Measurements from ENCODE around the gene PACRG. TPM values are rescaled to one million over a fixed set of nuclear protein-coding genes. Genes with fewer than 3 reads are reported as not detected.

The PACRG gene
- polyA plus RNA-seq, 2 of the 4 experiments (the other 2 are of a cell fraction) = 0.14 to 0.30 TPM

- TF ChIP-seq ZFP36 (IDR thresholded peaks at IDR 0.05; ENCODE audit: borderline replicate concordance, partially characterized antibody) = no peak
- no peak for TF ChIP-seq EHMT2 (IDR thresholded peaks at IDR 0.05; ENCODE audit: low read depth)
- no peak for TF ChIP-seq POLR2AphosphoS2 (conservative IDR thresholded peaks at IDR 0.05; ENCODE audit: low read length)
Observed at GRCh38 chr6:162681447-162681846, 46.3 kb upstream of the PACRG start (continued).

GRCh38 chr6:162683135-162683534 lies 44.6 kb upstream of the PACRG start:
- Histone ChIP-seq H3K27ac (no peak overlapping the region), H3K4me3 (no peak overlapping the region), H3K4me2 (no peak overlapping the region), H3K9me3 (no peaks in the 10 kb centered on the region), H3K4me1 (no peaks in the 10 kb centered on the region)
- CTCF ChIA-PET = no interaction called here
- TF ChIP-seq PHF8 (IDR thresholded peaks at IDR 0.05; ENCODE audit: borderline replicate concordance, low read depth) = no peak
- no peak for TF ChIP-seq CEBPB (IDR thresholded peaks at IDR 0.05)
- TF ChIP-seq MAX (IDR thresholded peaks at IDR 0.05) = no peak
- DNase-seq (ENCODE audit: low read depth in 1 of 2, low spot score in 1 of 2) (no peak), ATAC-seq (no peak), FAIRE-seq (no peak)
- POLR2A ChIA-PET = no interaction called here
- 41% methylated on average over 4 of the region's 4 CpGs for WGBS (ENCODE audit: missing lambda C conversion rate)

GRCh38 chr6:162684052-162684451 lies 43.7 kb upstream of the PACRG start:
- no peak overlapping the region for H3K27ac ChIP-seq

GRCh38 chr6:162684961-162685360 lies 42.8 kb upstream of the PACRG start:
- no peaks in the 10 kb centered on the region for H3K9me3 ChIP-seq
- no peak for DNase-seq (ENCODE audit: low read depth in 1 of 2, low spot score in 1 of 2)

More at GRCh38 chr6:162684052-162684451, 43.7 kb upstream of the PACRG start:
- Histone ChIP-seq H3K4me2 (no peak overlapping the region), H3K9me3 (no peaks in the 10 kb centered on the region), H3K4me3 (no peak overlapping the region), H3K4me1 (no peaks in the 10 kb centered on the region)
- ChIA-PET POLR2A (no interaction called here), CTCF (no interaction called here)
- no peak for TF ChIP-seq RNF2 (IDR thresholded peaks at IDR 0.05; ENCODE audit: borderline replicate concordance, low read depth)
- TF ChIP-seq POLR2A (IDR thresholded peaks at IDR 0.05; ENCODE audit: low read length) = no peak
- no peak for TF ChIP-seq CEBPB (IDR thresholded peaks at IDR 0.05)
- TF ChIP-seq NPAS2 (CRISPR knock-in tag; IDR thresholded peaks at IDR 0.05; ENCODE audit: borderline replicate concordance) = no peak
- TF ChIP-seq CTCF (IDR thresholded peaks at IDR 0.05) = no peak
- no peak for TF ChIP-seq FOSB (CRISPR knock-in tag; IDR thresholded peaks at IDR 0.05)
- no peak for TF ChIP-seq EP300 (IDR thresholded peaks at IDR 0.05)
- no peak for TF ChIP-seq HMGXB4 (CRISPR knock-in tag; IDR thresholded peaks at IDR 0.05; ENCODE audit: borderline replicate concordance)
- DNase-seq (ENCODE audit: low read depth in 1 of 2, low spot score in 1 of 2) = no peak
- 33% methylated on average over 1 of the region's 1 CpG for WGBS (ENCODE audit: missing lambda C conversion rate)
- ATAC-seq = no peak
- FAIRE-seq = no peak

GRCh38 chr6:162685586-162685985 lies 42.2 kb upstream of the PACRG start:
- FAIRE-seq = no peak
- no peak overlapping the region for H3K4me2 ChIP-seq
- DNase-seq (ENCODE audit: low read depth in 1 of 2, low spot score in 1 of 2) = no peak
- H3K27ac ChIP-seq = no peak overlapping the region
- H3K4me3 ChIP-seq = no peak overlapping the region
- ChIA-PET POLR2A (no interaction called here), CTCF (no interaction called here)
- 73% methylated on average over 5 of the region's 5 CpGs for WGBS (ENCODE audit: missing lambda C conversion rate)
- H3K4me1 ChIP-seq = no peaks in the 10 kb centered on the region
- no peaks in the 10 kb centered on the region for H3K9me3 ChIP-seq
- no peak for ATAC-seq
- TF ChIP-seq BCL3 (IDR thresholded peaks at IDR 0.05) = no peak
- TF ChIP-seq FOXS1 (CRISPR knock-in tag; IDR thresholded peaks at IDR 0.05) = no peak
- no peak for TF ChIP-seq HMGXB4 (CRISPR knock-in tag; IDR thresholded peaks at IDR 0.05; ENCODE audit: borderline replicate concordance)
- no peak for TF ChIP-seq ESRRA (IDR thresholded peaks at IDR 0.05; ENCODE audit: borderline replicate concordance, low read length)
- no peak for TF ChIP-seq FOSB (CRISPR knock-in tag; IDR thresholded peaks at IDR 0.05)
- no peak for TF ChIP-seq GATA3 (IDR thresholded peaks at IDR 0.05; ENCODE audit: borderline replicate concordance)
- no peak for TF ChIP-seq CTCF (IDR thresholded peaks at IDR 0.05)
- no peak for TF ChIP-seq RNF2 (IDR thresholded peaks at IDR 0.05; ENCODE audit: borderline replicate concordance, low read depth)
- TF ChIP-seq POLR2AphosphoS2 (conservative IDR thresholded peaks at IDR 0.05; ENCODE audit: low read length) = no peak

More at GRCh38 chr6:162684961-162685360, 42.8 kb upstream of the PACRG start:
- POLR2A ChIA-PET = no interaction called here
- WGBS (ENCODE audit: missing lambda C conversion rate) = 42% methylated on average over 3 of the region's 3 CpGs
- CTCF ChIA-PET = no interaction called here
- ATAC-seq (no peak), FAIRE-seq (no peak)
- no peak overlapping the region for H3K27ac ChIP-seq
- no peaks in the 10 kb centered on the region for H3K4me1 ChIP-seq
- TF ChIP-seq CHD2 (IDR thresholded peaks at IDR 0.05; ENCODE audit: low read length, partially characterized antibody) = no peak
- no peak for TF ChIP-seq HOXB13 (CRISPR knock-in tag; IDR thresholded peaks at IDR 0.05; ENCODE audit: low read depth)
- no peak for TF ChIP-seq ZSCAN20 (CRISPR knock-in tag; IDR thresholded peaks at IDR 0.05)
- no peak overlapping the region for H3K4me3 ChIP-seq
- H3K4me2 ChIP-seq = no peak overlapping the region
